Caco-2 (cell line): Measurements from ENCODE around the gene TEAD1. TPM values are rescaled to one million over a fixed set of nuclear protein-coding genes. Genes with fewer than 3 reads are reported as not detected.

Source experiments
- BruUV-seq: library from RNA; stranded (reverse); fragments of 400-500 nt; replicated peaks from 2 replicates; lab custom pipeline; 2021; lab: Mats Ljungman, UMichigan
- CTCF ChIA-PET: fragments of 300-600 bp; sonication (Branson Sonifier 250); formaldehyde crosslinking; loops from one replicate; lab custom pipeline; 2022; ENCODE audit warnings: antibody characterized with exemption; lab: Charles Lee
- POLR2A ChIA-PET: fragments of 300-600 bp; sonication (Branson Sonifier 250); formaldehyde crosslinking; loops from one replicate; lab custom pipeline; 2022; ENCODE audit warnings: antibody characterized with exemption; lab: Charles Lee
- DNase-seq, 2 experiments: peaks; one replicate each; pipeline versions ENCODE4 v3.0.0 to v3.0.0-alpha.2; 2020 to 2022
- H3K27me3 ChIP-seq: replicated peaks from 2 replicates; pipeline ENCODE4 v1.6.0; 2011; ENCODE audit warnings: low read length; ENCODE audit not compliant: control insufficient read depth, insufficient read depth
- H3K36me3 ChIP-seq: 2 replicates; pipeline ENCODE4 v1.5.1; 2011; ENCODE audit warnings: low read length; ENCODE audit not compliant: control insufficient read depth, insufficient read depth
- H3K4me1 ChIP-seq: fragments of 250-450 bp; sonication (Bioruptor Pico); 2 replicates; pipeline ENCODE4 v1.5.1; 2020; ENCODE audit warnings: mild to moderate bottlenecking
- H3K4me3 ChIP-seq: 2 replicates; pipeline ENCODE4 v1.5.1; 2011; ENCODE audit warnings: low read depth, mild to moderate bottlenecking, control low read depth, low read length
- H3K9me3 ChIP-seq: fragments of 250-450 bp; sonication (Bioruptor Pico); 2 replicates; pipeline ENCODE4 v1.5.1; 2020; ENCODE audit warnings: mild to moderate bottlenecking, moderate library complexity
- H3K27ac Mint-ChIP-seq: one replicate; pipeline ENCODE4 v1.8.0; 2022; ENCODE audit warnings: mixed read lengths; ENCODE audit not compliant: unreplicated experiment
- H3K27me3 Mint-ChIP-seq: one replicate; pipeline ENCODE4 v1.8.0; 2022; ENCODE audit warnings: mixed read lengths; ENCODE audit not compliant: insufficient read depth, unreplicated experiment
- H3K36me3 Mint-ChIP-seq: one replicate; pipeline ENCODE4 v1.8.0; 2022; ENCODE audit warnings: mild to moderate bottlenecking, mixed read lengths; ENCODE audit not compliant: insufficient read depth, unreplicated experiment
- H3K4me1 Mint-ChIP-seq: one replicate; pipeline ENCODE4 v1.8.0; 2022; ENCODE audit warnings: low read depth, mixed read lengths; ENCODE audit not compliant: unreplicated experiment
- H3K4me3 Mint-ChIP-seq: one replicate; pipeline ENCODE4 v1.8.0; 2022; ENCODE audit warnings: mild to moderate bottlenecking, moderate library complexity, mixed read lengths; ENCODE audit not compliant: unreplicated experiment
- H3K9me3 Mint-ChIP-seq: one replicate; pipeline ENCODE4 v1.8.0; 2022; ENCODE audit warnings: mixed read lengths; ENCODE audit not compliant: unreplicated experiment
- CTCF ChIP-seq, 2 experiments: fragments of 200-600 bp in 1 of 2; IDR thresholded peaks; 1 replicate in 1 of 2; 2 replicates in 1 of 2; pipeline versions ENCODE4 v1.5.1 to v1.8.0; 2011 to 2022; ENCODE audit warnings: antibody characterized with exemption in 1 of 2, control low read depth in 1 of 2, inconsistent platforms in 1 of 2, low read depth in 1 of 2, low read length in 1 of 2, mild to moderate bottlenecking in 1 of 2, moderate library complexity in 1 of 2; ENCODE audit not compliant: insufficient read depth in 1 of 2, severe bottlenecking in 1 of 2, unreplicated experiment in 1 of 2
- intact Hi-C: fragments of 100-400 bp; cut with micrococcal nuclease; formaldehyde crosslinking; loops from one replicate; pipeline ENCODE4 v1.10.0; 2022; ENCODE audit not compliant: unreplicated experiment
- total RNA-seq: library from RNA; stranded (reverse); gene quantifications from 2 replicates; pipeline ENCODE4 v1.2.3, GENCODE V29; 2022

Gene TEAD1
- total RNA-seq, 1 experiment from 2014 or later = 144 TPM

GRCh38 chr11:12685229-12685628, 11.0 kb downstream of the TEAD1 start:
- POLR2A ChIA-PET = no interaction called here
- Mint-ChIP-seq H3K27me3 (no peaks in the 10 kb centered on the region), H3K36me3 (peaks cover 61% of the 10 kb centered on the region), H3K4me3 (peak overlapping the region; percentile 32), H3K4me1 (peaks cover 81% of the 10 kb centered on the region), H3K9me3 (no peaks in the 10 kb centered on the region), H3K27ac (peak overlapping the region; percentile 73)
- Histone ChIP-seq H3K4me3 (no peak overlapping the region), H3K4me1 (peaks cover 85% of the 10 kb centered on the region), H3K36me3 (peaks cover 1% of the 10 kb centered on the region; the same call in 1 of the 2 replicates), H3K27me3 (no peaks in the 10 kb centered on the region), H3K9me3 (no peaks in the 10 kb centered on the region)
- no peak for TF ChIP-seq CTCF (IDR thresholded peaks at IDR 0.05; ENCODE audit: insufficient read depth in 1 of 2, low read depth in 1 of 2, low read length in 1 of 2, severe bottlenecking in 1 of 2, unreplicated experiment in 1 of 2)
- BruUV-seq = no TSS peak
- CTCF ChIA-PET = interaction anchor here (2.0 kb wide), 1 partner anchor 203 kb away, joined by 4 read pairs; no protein-coding TSS in a partner anchor
- intact Hi-C loops = loop anchor here (2.0 to 10.0 kb wide), 3 partner anchors 82 to 270 kb away; no protein-coding TSS in a partner anchor
- DNase-seq = no peak

GRCh38 chr11:12686246-12687060, 12.2 kb downstream of the TEAD1 start:
- POLR2A ChIA-PET = no interaction called here
- no peaks in the 10 kb centered on the region for H3K27me3 Mint-ChIP-seq
- H3K36me3 Mint-ChIP-seq = peaks cover 63% of the 10 kb centered on the region
- Histone ChIP-seq H3K4me1 (peaks cover 92% of the 10 kb centered on the region), H3K27me3 (no peaks in the 10 kb centered on the region), H3K9me3 (no peaks in the 10 kb centered on the region), H3K36me3 (no peaks in the 10 kb centered on the region), H3K4me3 (no peak overlapping the region)
- no peaks in the 10 kb centered on the region for H3K9me3 Mint-ChIP-seq
- peak overlapping the region; percentile 40 for H3K4me3 Mint-ChIP-seq
- CTCF ChIA-PET = interaction anchor here (0.7 kb wide), 1 partner anchor 113 kb away, joined by 3 read pairs; no protein-coding TSS in a partner anchor
- peaks cover 91% of the 10 kb centered on the region for H3K4me1 Mint-ChIP-seq
- intact Hi-C loops = loop anchor here (1.0 to 10.0 kb wide), 3 partner anchors 37 to 272 kb away; no protein-coding TSS in a partner anchor
- TSS peak; percentile 29 for BruUV-seq
- DNase-seq = no peak
- TF ChIP-seq CTCF (IDR thresholded peaks at IDR 0.05; ENCODE audit: insufficient read depth in 1 of 2, low read depth in 1 of 2, low read length in 1 of 2, severe bottlenecking in 1 of 2, unreplicated experiment in 1 of 2) = no peak
- peak overlapping the region; percentile 75 for H3K27ac Mint-ChIP-seq

GRCh38 chr11:12687216-12687623, 13.0 kb downstream of the TEAD1 start:
- H3K9me3 ChIP-seq = no peaks in the 10 kb centered on the region
- BruUV-seq = no TSS peak
- peaks cover 58% of the 10 kb centered on the region for H3K36me3 Mint-ChIP-seq
- H3K27me3 ChIP-seq = no peaks in the 10 kb centered on the region
- ChIA-PET POLR2A (no interaction called here), CTCF (interaction anchor here (0.7 kb wide), 1 partner anchor 113 kb away, joined by 3 read pairs; no protein-coding TSS in a partner anchor)
- H3K4me3 ChIP-seq = no peak overlapping the region
- H3K4me1 ChIP-seq = peaks cover 94% of the 10 kb centered on the region
- H3K27ac Mint-ChIP-seq = peak overlapping the region; percentile 75
- H3K36me3 ChIP-seq = no peaks in the 10 kb centered on the region
- peaks cover 91% of the 10 kb centered on the region for H3K4me1 Mint-ChIP-seq
- DNase-seq = peak; percentile 55 to 57
- H3K27me3 Mint-ChIP-seq = no peaks in the 10 kb centered on the region
- no peak for TF ChIP-seq CTCF (IDR thresholded peaks at IDR 0.05; ENCODE audit: insufficient read depth in 1 of 2, low read depth in 1 of 2, low read length in 1 of 2, severe bottlenecking in 1 of 2, unreplicated experiment in 1 of 2)
- no peaks in the 10 kb centered on the region for H3K9me3 Mint-ChIP-seq
- intact Hi-C loops = loop anchor here (1.0 to 10.0 kb wide), 3 partner anchors 36 to 272 kb away; no protein-coding TSS in a partner anchor
- H3K4me3 Mint-ChIP-seq = peak overlapping the region; percentile 40
